ENCODE measurements around the gene TXNIP.

TXNIP gene

DNA sequence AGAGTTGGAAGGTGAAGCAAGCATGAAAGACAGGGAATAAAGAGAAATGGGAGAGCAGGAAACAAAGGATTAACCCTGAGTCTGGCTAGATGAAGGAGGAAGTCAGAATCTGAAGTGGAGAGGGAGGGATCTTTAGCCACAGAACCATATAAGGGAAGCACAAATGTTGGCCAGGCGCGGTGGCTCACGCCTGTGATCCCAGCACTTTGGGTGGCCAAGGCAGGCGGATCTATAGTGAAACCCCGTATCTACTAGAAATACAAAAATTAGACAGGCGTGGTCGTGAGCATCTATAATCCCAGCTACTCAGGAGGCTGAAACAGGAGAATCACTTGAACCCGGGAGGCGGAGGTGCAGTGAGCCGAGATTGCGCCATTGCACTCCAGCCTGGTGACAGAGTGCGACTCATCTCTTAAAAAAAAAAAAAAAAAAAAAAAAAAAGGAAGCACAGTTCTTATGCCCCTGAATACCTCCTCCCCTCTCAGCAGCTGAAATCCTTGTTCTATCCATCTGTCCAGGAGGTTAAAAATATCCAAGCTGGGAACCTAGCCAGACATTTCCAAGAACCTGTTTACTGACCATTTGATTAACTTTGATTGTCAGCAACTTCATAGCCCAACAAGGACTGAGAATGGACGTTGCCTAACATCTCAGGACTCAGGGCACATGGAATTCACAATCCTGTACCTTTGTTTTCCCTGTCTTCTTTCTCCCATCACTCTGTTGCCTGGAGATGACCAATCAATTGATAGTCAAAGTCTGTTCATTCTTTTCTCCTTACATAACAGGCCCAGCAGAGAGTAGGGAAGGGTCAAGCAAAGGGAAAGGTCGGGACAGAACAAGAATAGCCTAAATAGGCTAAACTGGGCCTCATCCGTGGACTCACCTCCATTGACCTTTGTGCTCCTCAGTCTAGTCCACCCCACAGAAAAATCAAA is 10.6 kb downstream of the TXNIP start:
- no peak for DNase-seq

GRCh38 chr1:145985129-145985501 is 11.3 kb downstream of the TXNIP start:
- no peak for DNase-seq

GRCh38 chr1:145983960-145984830 is 12.2 kb downstream of the TXNIP start:
- DNase-seq, result no peak

DNA sequence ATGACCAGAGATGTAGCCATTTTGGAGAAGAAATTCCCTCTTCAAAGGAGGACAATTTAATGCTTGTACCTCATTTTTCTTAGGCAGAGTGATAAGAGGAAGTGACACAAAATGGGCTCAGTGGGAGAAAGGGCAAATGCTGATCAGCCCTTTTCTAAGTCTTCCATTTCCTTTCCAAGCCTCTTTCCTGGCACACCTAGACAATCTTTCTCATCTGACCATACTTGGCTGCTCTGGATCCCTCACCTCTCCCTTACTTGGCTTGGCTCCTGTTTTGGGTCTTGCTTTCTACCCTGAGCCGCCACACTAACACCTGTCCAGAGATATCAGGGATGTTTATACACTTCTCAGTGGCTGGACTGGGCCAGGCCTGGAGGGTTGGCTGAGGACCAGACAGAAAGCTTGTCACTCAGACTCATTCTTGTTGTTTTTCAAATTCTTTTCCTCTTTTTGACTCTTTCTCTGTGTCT is 13.1 kb downstream of the TXNIP start:
- DNase-seq, result no peak

DNA sequence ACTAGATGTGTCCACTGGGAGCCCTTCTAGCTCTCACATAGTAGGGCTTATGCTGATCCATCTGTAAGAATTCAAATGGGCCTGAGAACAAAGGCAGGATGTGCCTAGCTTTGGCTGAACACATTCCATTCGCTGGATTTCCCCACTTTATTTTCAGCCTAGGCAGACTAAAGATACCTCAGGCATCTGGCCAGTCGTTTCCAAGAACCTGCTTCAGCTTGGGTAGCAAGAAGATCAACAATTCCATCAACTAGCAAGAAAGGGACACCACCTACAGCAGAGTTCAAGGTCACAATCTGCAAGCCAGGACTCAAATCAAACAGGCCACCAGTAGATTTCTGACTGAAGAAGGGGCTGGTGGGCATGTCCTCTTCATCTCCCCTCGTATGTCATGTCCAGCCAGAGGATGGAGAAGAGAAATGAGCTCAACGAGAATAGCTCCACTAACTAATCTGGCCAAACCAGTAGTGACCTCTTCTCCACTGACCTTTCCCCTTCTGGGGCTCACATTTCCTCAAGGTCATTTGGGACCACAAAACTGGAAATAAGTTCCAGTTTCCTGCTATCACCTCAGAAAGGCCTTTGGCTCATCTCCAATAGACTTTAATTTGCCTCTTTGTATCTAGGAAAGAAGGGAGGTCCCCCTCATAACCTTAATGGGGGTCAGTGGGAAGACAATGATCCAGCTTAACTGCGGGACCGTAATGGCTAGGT is 14.2 kb downstream of the TXNIP start:
- DNase-seq, result no peak

DNA sequence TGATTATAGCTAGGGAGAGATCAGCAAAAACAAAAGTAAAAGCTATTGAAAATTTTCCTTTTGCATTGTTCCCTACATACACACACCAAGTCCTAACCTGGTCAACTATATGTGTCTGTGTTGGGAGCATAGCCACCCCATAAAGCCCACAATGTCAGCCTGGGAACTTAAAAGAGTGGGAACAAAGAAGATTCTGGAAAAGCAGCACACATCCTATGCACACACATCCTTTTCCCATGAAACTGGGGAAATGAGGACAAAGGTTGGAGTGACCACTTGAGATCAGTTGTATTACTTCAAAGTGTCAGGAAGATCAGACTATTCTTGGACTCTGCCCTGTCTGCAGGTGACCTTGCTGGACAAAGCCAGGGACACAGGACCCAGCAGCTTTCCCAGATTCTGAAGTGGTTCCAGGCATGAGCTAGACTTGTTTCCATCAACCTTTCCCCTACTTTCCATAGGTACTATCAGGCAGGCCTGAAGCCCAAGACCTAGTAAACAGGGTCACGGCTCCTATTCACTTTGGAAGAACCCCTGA is 15.9 kb downstream of the TXNIP start:
- no peak for DNase-seq

DNA sequence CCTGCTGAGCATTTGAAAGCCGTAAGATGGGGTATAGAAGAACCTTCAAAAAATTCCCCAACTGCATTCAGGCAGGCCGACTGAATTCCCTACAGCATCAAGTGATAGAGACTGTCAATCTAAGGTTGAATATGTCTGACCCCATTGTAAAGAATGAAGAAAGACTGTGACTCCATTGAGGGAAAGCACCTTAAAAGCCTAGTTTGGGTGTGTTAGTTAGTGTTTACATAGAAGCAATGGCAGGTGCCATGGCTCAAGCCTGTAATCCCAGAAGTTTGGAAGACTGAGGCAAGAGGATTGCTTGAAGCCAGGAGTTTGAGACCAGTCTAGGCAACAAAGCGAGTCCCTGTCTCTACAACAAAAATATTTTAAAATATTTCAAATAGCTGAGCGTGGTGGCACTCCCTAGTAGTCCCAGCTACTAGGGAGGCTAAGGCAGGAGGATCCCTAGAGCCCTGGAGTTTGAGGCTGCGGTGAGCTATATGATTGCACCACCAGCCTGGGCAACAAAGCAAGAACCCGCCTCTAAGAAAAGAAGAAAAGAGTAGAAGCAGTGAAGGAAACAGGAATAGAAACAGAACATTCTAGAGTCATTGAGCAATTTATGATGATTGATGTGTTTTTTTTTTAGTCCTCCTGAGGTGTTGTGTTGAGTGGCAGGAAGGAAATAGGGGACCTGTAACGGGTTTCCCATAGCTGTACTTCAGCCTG is 16.5 kb downstream of the TXNIP start:
- DNase-seq, result no peak

GRCh38 chr1:145978854-145979745 is 17.3 kb downstream of the TXNIP start:
- DNase-seq, result peak; percentile 87 to 94

- DNase-seq, result no peak
Measured at GRCh38 chr1:145978471-145978853, 17.9 kb downstream of the TXNIP start.

GRCh38 chr1:145977486-145978470 is 18.6 kb downstream of the TXNIP start:
- peak; percentile 63 to 86 for DNase-seq

DNA sequence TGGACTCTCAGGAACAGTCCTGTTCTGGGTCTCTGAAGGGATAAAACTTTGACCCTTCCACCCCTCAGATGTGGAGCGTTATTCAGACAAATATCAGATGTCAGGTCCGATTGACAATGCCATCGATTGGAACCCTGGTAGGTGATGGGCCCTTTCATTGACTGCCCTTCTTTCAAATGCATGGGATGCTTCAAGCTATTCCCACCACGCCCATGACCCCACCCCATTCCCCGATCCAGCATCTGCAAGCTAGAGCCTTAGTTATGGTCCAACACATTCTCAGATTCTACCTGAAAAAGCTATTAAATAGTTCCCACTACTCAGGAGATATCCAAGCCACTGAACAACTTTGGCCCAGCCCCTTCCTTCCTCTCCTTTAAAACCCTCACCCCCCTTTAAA is 19.4 kb downstream of the TXNIP start:
- no peak for DNase-seq

DNA sequence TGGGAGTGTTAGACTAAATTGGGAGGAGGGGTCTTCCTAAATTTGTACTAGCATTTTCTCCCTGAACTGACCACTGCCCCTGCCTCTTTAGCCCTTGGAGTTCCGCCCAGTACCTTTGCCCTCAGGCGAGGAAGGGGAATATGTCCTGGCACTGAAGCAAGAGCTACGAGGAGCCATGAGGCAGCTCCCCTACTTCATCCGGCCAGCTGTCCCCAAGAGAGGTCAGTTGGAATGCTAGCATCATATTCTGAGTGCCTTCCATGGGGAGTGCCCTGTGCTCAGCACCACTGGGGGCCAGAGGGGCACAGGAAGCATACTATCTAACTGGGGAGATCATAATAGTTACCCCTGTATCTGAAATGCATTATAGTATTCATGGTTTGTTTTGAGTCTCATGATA is 21.2 kb downstream of the TXNIP start:
- DNase-seq, result no peak

DNA sequence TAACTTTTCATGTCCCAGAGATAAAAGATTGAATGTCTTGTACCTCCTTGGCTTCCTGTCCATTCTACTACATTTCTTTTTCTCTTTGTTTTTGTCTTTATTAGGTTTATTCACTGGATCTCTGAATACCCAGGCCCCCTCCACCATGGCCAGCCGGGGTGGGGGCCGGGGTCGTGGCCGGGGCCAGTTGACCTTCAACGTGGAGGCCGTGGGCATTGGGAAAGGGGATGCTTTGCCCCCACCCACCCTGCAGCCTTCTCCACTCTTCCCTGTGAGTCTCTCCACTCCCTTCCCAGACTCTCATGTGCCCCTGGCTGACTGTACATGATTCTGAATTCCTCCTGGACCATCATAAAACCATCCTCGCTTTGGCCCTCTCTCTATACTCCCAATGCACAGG is 21.7 kb downstream of the TXNIP start:
- no peak for DNase-seq

DNA sequence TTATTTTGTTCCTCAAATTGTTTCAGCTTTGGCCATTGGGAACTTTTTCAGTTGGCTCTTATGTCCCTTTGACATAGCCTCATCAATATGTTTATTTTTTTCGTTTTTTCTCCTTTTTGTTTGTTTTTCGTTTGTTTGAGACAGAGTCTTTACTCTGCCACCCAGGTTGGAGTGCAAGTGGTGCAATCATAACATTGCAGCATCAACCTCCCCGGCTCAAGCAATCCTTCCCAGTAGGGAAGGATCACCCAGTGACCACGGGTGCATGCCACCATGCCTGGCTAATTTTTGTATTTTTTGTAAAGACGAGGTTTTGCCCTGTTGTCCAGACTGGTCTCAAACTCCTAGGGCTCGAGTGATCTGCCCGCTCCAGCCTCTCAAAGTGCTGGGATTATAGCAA is 23.8 kb downstream of the TXNIP start:
- no peak for DNase-seq

DNA sequence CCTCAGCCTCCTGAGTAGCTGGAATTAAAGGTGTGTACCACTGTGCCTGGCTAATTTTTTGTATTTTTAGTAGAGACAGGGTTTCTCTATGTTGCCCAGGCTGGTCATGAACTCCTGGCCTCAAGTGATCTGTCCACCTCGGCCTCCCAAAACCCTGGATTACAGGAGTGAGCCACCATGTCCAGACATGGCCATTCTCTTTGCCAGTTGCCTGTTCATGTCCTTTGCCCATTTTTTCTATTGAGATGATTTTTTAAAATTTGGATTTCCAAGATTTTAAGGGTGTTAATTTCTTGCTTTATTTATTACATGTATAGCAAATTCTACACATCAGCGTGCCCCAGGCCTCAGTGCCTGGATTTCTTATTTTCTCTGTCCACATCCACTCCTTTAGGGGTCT is 29.1 kb downstream of the TXNIP start:
- DNase-seq, result no peak

DNA sequence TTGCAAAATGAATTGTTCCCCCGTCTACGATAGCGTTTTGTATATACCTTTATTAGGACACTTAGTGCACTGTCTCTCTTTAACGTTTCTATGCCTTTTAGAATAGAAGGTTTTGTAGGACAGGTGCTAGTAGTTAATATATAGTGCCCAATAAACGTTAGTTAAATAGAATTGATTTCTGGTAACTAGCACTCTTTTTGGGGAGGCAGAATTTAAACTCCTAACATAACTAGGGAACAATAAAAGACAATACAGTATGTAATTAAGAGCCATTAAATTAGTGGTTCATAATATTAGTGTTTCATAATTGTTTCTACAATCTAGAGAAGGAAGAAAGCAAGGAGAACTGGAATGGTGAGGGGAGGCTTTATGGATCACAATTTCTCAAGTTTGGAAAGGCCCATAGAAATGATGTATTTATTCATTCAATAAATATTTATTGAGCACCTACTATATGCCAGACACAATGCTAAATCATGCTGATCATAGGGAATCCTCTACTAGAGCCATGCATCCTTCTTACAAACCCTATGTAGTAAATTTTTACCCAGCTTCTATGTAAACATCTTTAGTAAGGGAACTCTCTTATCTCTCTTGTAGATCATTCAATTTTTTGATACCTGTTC is 31.1 kb downstream of the TXNIP start:
- DNase-seq, result no peak

- peak; percentile 92 to 97 for DNase-seq
Measured at GRCh38 chr1:145964328-145965118, 31.9 kb downstream of the TXNIP start, which contains the start of the genes ANKRD34A and POLR3GL. TSS of gene ANKRD34A (minus strand) at chr1:145964575. CDS start at chr1:145961759, 2,816 bp downstream. TSS of gene POLR3GL (plus strand) at chr1:145964690. CDS start at chr1:145974866, 10,176 bp downstream.
